ENCODE data around the gene JMJD6. TPM values are rescaled to one million over a fixed set of nuclear protein-coding genes. Genes with fewer than 3 reads are reported as not detected.

The JMJD6 gene
- total RNA-seq, 3 donors from 2014 or later (not counting 1 experiment from before 2014, with no cell fraction given): 169 to 257 (median 195) TPM

- Histone ChIP-seq H3K27ac (ENCODE audit: low read length) (no peak overlapping the region), H3K27me3 (ENCODE audit: control insufficient read depth, insufficient read depth, low read length) (no peaks in the 10 kb centered on the region), H3K4me3 (ENCODE audit: low read length) (no peak overlapping the region), H3K36me3 (ENCODE audit: control insufficient read depth, insufficient read depth, low read length) (peaks cover 65% of the 10 kb centered on the region), H3K4me1 (ENCODE audit: control insufficient read depth, insufficient read depth, low read length) (peaks cover 37% of the 10 kb centered on the region), H3K9me3 (ENCODE audit: control insufficient read depth, insufficient read depth, low read length) (no peaks in the 10 kb centered on the region)
- peaks cover 26% of the 10 kb centered on the region for H3K36me3 Mint-ChIP-seq
- H3K9me3 Mint-ChIP-seq: no peaks in the 10 kb centered on the region
- no peak for TF ChIP-seq CTCF (IDR thresholded peaks at IDR 0.05)
- peak overlapping the region in 1 of 2 donors; percentile 81 for H3K27ac Mint-ChIP-seq
- 97% methylated on average over 8 of the region's 9 CpGs for WGBS (ENCODE audit: insufficient coverage)
- no peaks in the 10 kb centered on the region for H3K27me3 Mint-ChIP-seq (ENCODE audit: low read depth in 2 of 2)
- H3K4me1 Mint-ChIP-seq: peaks cover 31 to 36% of the 10 kb centered on the region in 2 donors
- no peak overlapping the region for H3K4me3 Mint-ChIP-seq
- intact Hi-C loops (cut with micrococcal nuclease): no loop called here
- DNase-seq: no peak
- ATAC-seq: no peak
Observed at GRCh38 chr17:76720941-76721340, 5.5 kb downstream of the JMJD6 start.

DNA sequence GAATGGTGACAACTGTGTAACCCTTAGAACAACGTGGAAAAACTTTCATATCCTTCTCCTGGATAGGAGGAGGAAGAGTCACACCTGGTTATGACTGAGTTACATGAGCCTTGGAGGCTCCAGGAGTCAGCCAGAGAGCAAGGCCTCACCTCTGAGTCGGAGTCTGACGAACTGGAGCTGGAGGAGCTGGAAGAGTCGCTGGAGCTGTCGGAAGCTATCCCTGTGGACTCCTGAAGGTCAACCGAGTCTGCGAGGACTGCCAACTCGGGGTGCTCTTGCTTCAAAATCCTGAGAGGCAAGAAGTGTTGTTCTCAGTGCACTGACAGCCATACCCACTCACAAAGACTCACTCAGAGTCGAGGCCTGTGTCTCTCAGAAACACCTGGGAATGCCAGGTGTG is 6.2 kb downstream of the JMJD6 start:
- ATAC-seq (no peak), DNase-seq (no peak)
- intact Hi-C loops (cut with micrococcal nuclease): no loop called here
- Histone ChIP-seq H3K27ac (ENCODE audit: low read length) (no peak overlapping the region), H3K36me3 (ENCODE audit: control insufficient read depth, insufficient read depth, low read length) (peaks cover 68% of the 10 kb centered on the region), H3K4me3 (ENCODE audit: low read length) (no peak overlapping the region), H3K27me3 (ENCODE audit: control insufficient read depth, insufficient read depth, low read length) (no peaks in the 10 kb centered on the region), H3K4me1 (ENCODE audit: control insufficient read depth, insufficient read depth, low read length) (peaks cover 37% of the 10 kb centered on the region), H3K9me3 (ENCODE audit: control insufficient read depth, insufficient read depth, low read length) (no peaks in the 10 kb centered on the region)
- 96% methylated on average over 9 of the region's 9 CpGs for WGBS (ENCODE audit: insufficient coverage)
- no peak for TF ChIP-seq CTCF (IDR thresholded peaks at IDR 0.05)
- H3K27ac Mint-ChIP-seq: peak overlapping the region in 1 of 2 donors; percentile 99
- H3K27me3 Mint-ChIP-seq (ENCODE audit: low read depth in 2 of 2): no peaks in the 10 kb centered on the region
- no peak overlapping the region for H3K4me3 Mint-ChIP-seq
- H3K36me3 Mint-ChIP-seq: peaks cover 26% of the 10 kb centered on the region
- H3K9me3 Mint-ChIP-seq: no peaks in the 10 kb centered on the region
- H3K4me1 Mint-ChIP-seq: peaks cover 32 to 37% of the 10 kb centered on the region in 2 donors

- intact Hi-C loops (cut with micrococcal nuclease): loop anchor here (5.0 kb wide), 2 partner anchors 36 to 161 kb away; no protein-coding TSS in a partner anchor
- H3K27me3 ChIP-seq (ENCODE audit: control insufficient read depth, insufficient read depth, low read length): no peaks in the 10 kb centered on the region
- H3K4me1 ChIP-seq (ENCODE audit: control insufficient read depth, insufficient read depth, low read length): peaks cover 30% of the 10 kb centered on the region
- H3K36me3 Mint-ChIP-seq: peaks cover 26% of the 10 kb centered on the region
- peaks cover 66% of the 10 kb centered on the region for H3K36me3 ChIP-seq (ENCODE audit: control insufficient read depth, insufficient read depth, low read length)
- no peak for TF ChIP-seq CTCF (IDR thresholded peaks at IDR 0.05)
- peak overlapping the region in 1 of 2 donors; percentile 99 for H3K27ac Mint-ChIP-seq
- peak overlapping the region; percentile 40 for H3K4me3 Mint-ChIP-seq
- H3K27ac ChIP-seq (ENCODE audit: low read length): no peak overlapping the region
- no peaks in the 10 kb centered on the region for H3K9me3 Mint-ChIP-seq
- no peak for ATAC-seq
- no peak for DNase-seq
- 96% methylated on average over 16 of the region's 16 CpGs for WGBS (ENCODE audit: insufficient coverage)
- H3K27me3 Mint-ChIP-seq (ENCODE audit: low read depth in 2 of 2): no peaks in the 10 kb centered on the region
- peaks cover 38 to 45% of the 10 kb centered on the region in 2 donors for H3K4me1 Mint-ChIP-seq
- H3K4me3 ChIP-seq (ENCODE audit: low read length): no peak overlapping the region
- no peaks in the 10 kb centered on the region for H3K9me3 ChIP-seq (ENCODE audit: control insufficient read depth, insufficient read depth, low read length)
Observed at GRCh38 chr17:76718516-76718915, 7.9 kb downstream of the JMJD6 start.

GRCh38 chr17:76716839-76717215 is 9.6 kb downstream of the JMJD6 start:
- TF ChIP-seq CTCF (IDR thresholded peaks at IDR 0.05): no peak
- Histone ChIP-seq H3K27ac (ENCODE audit: low read length) (peak overlapping the region; percentile 88), H3K36me3 (ENCODE audit: control insufficient read depth, insufficient read depth, low read length) (peaks cover 61% of the 10 kb centered on the region), H3K9me3 (ENCODE audit: control insufficient read depth, insufficient read depth, low read length) (no peaks in the 10 kb centered on the region), H3K27me3 (ENCODE audit: control insufficient read depth, insufficient read depth, low read length) (no peaks in the 10 kb centered on the region), H3K4me1 (ENCODE audit: control insufficient read depth, insufficient read depth, low read length) (peaks cover 30% of the 10 kb centered on the region), H3K4me3 (ENCODE audit: low read length) (no peak overlapping the region)
- Mint-ChIP-seq H3K27ac (peak overlapping the region; percentile 94 to 99), H3K36me3 (peaks cover 22% of the 10 kb centered on the region), H3K27me3 (ENCODE audit: low read depth in 2 of 2) (no peaks in the 10 kb centered on the region), H3K9me3 (no peaks in the 10 kb centered on the region), H3K4me1 (peaks cover 36 to 45% of the 10 kb centered on the region in 2 donors), H3K4me3 (peak overlapping the region; percentile 89)
- 91% methylated on average over 5 of the region's 6 CpGs for WGBS (ENCODE audit: insufficient coverage)
- intact Hi-C loops (cut with micrococcal nuclease): loop anchor here (1.0 to 5.0 kb wide), 5 partner anchors 9 to 202 kb away; partner anchors contain the start of genes JMJD6, METTL23 and SRSF2
- DNase-seq: no peak
- no peak for ATAC-seq

All from natural killer cell (primary cell).